Measurements from ENCODE around the gene IL1R2. TPM values are rescaled to one million over a fixed set of nuclear protein-coding genes. Genes with fewer than 3 reads are reported as not detected.

IL1R2 gene
- total and polyA plus RNA-seq, 2 donors (not counting 1 experiment from before 2014, with no cell fraction given), result 0.17 to 0.20 TPM

- H3K27me3 ChIP-seq (ENCODE audit: control insufficient read depth, insufficient read depth, low read length), result no peaks in the 10 kb centered on the region
- no peaks in the 10 kb centered on the region for H3K4me1 ChIP-seq (ENCODE audit: control insufficient read depth, extremely low read depth, insufficient read depth, low read length)
- no peak overlapping the region for H3K4me3 ChIP-seq (replicated peaks in 1 of 4; ENCODE audit: control extremely low read depth in 1 of 4, insufficient read depth in 1 of 4, low read depth in 3 of 4, low read length in 4 of 4)
- no peaks in the 10 kb centered on the region for H3K79me2 ChIP-seq (ENCODE audit: control insufficient read depth, insufficient read depth, low read length)
- H4K20me1 ChIP-seq (ENCODE audit: control insufficient read depth, extremely low read depth, insufficient read depth, low read length), result no peaks in the 10 kb centered on the region
- H3K27ac ChIP-seq (ENCODE audit: insufficient read depth, low read length), result no peak overlapping the region
- no peak overlapping the region for H2AFZ ChIP-seq (ENCODE audit: low read length)
- H3K9me3 ChIP-seq (ENCODE audit: control insufficient read depth, insufficient read depth, low read depth, low read length), result no peaks in the 10 kb centered on the region
- TF ChIP-seq EZH2 (IDR thresholded peaks at IDR 0.05; ENCODE audit: low read length, missing control alignments) (no peak), CTCF (conservative IDR thresholded peaks at IDR 0.05 in 1 of 2, IDR thresholded peaks at IDR 0.05 in 1 of 2; ENCODE audit: low read depth in 1 of 2, low read length in 2 of 2) (no peak)
- no peak overlapping the region for H3K4me2 ChIP-seq (ENCODE audit: extremely low read depth, insufficient read depth, low read length)
- H3K36me3 ChIP-seq (ENCODE audit: control insufficient read depth, insufficient read depth, low read length), result no peaks in the 10 kb centered on the region
- H3K9ac ChIP-seq (ENCODE audit: insufficient read depth, low read length), result no peak overlapping the region
- DNase-seq (ENCODE audit: low read depth in 2 of 2), result no peak
These were observed 24.7 kb downstream of the IL1R2 start for GRCh38 chr2:102016399-102016955.

- no peaks in the 10 kb centered on the region for H3K36me3 ChIP-seq (ENCODE audit: control insufficient read depth, insufficient read depth, low read length)
- no peak overlapping the region for H3K27ac ChIP-seq (ENCODE audit: insufficient read depth, low read length)
- peaks cover 2% of the 10 kb centered on the region for H3K4me1 ChIP-seq (ENCODE audit: control insufficient read depth, extremely low read depth, insufficient read depth, low read length)
- no peaks in the 10 kb centered on the region for H4K20me1 ChIP-seq (ENCODE audit: control insufficient read depth, extremely low read depth, insufficient read depth, low read length)
- TF ChIP-seq CTCF (conservative IDR thresholded peaks at IDR 0.05 in 1 of 2, IDR thresholded peaks at IDR 0.05 in 1 of 2; ENCODE audit: low read depth in 1 of 2, low read length in 2 of 2) (no peak), EZH2 (IDR thresholded peaks at IDR 0.05; ENCODE audit: low read length, missing control alignments) (no peak)
- H3K27me3 ChIP-seq (ENCODE audit: control insufficient read depth, insufficient read depth, low read length), result no peaks in the 10 kb centered on the region
- H3K79me2 ChIP-seq (ENCODE audit: control insufficient read depth, insufficient read depth, low read length), result no peaks in the 10 kb centered on the region
- H2AFZ ChIP-seq (ENCODE audit: low read length), result no peak overlapping the region
- DNase-seq (ENCODE audit: low read depth in 2 of 2), result peak; percentile 36 to 72
- H3K9ac ChIP-seq (ENCODE audit: insufficient read depth, low read length), result no peak overlapping the region
- no peak overlapping the region for H3K4me2 ChIP-seq (ENCODE audit: extremely low read depth, insufficient read depth, low read length)
- no peak overlapping the region for H3K4me3 ChIP-seq (replicated peaks in 1 of 4; ENCODE audit: control extremely low read depth in 1 of 4, insufficient read depth in 1 of 4, low read depth in 3 of 4, low read length in 4 of 4)
- no peaks in the 10 kb centered on the region for H3K9me3 ChIP-seq (ENCODE audit: control insufficient read depth, insufficient read depth, low read depth, low read length)
These were observed 27.2 kb downstream of the IL1R2 start for GRCh38 chr2:102018823-102019445.

GRCh38 chr2:102020596-102021170 lies 28.9 kb downstream of the IL1R2 start:
- H3K9ac ChIP-seq (ENCODE audit: insufficient read depth, low read length), result no peak overlapping the region
- H3K4me1 ChIP-seq (ENCODE audit: control insufficient read depth, extremely low read depth, insufficient read depth, low read length), result peaks cover 2% of the 10 kb centered on the region
- no peaks in the 10 kb centered on the region for H3K9me3 ChIP-seq (ENCODE audit: control insufficient read depth, insufficient read depth, low read depth, low read length)
- no peaks in the 10 kb centered on the region for H3K27me3 ChIP-seq (ENCODE audit: control insufficient read depth, insufficient read depth, low read length)
- no peak overlapping the region for H3K4me3 ChIP-seq (replicated peaks in 1 of 4; ENCODE audit: control extremely low read depth in 1 of 4, insufficient read depth in 1 of 4, low read depth in 3 of 4, low read length in 4 of 4)
- peak; percentile 76 to 90 for DNase-seq (ENCODE audit: low read depth in 2 of 2)
- H2AFZ ChIP-seq (ENCODE audit: low read length), result no peak overlapping the region
- H4K20me1 ChIP-seq (ENCODE audit: control insufficient read depth, extremely low read depth, insufficient read depth, low read length), result no peaks in the 10 kb centered on the region
- no peak overlapping the region for H3K4me2 ChIP-seq (ENCODE audit: extremely low read depth, insufficient read depth, low read length)
- H3K36me3 ChIP-seq (ENCODE audit: control insufficient read depth, insufficient read depth, low read length), result no peaks in the 10 kb centered on the region
- no peaks in the 10 kb centered on the region for H3K79me2 ChIP-seq (ENCODE audit: control insufficient read depth, insufficient read depth, low read length)
- TF ChIP-seq CTCF (conservative IDR thresholded peaks at IDR 0.05 in 1 of 2, IDR thresholded peaks at IDR 0.05 in 1 of 2; ENCODE audit: low read depth in 1 of 2, low read length in 2 of 2) (peak; percentile 96 to 98), EZH2 (IDR thresholded peaks at IDR 0.05; ENCODE audit: low read length, missing control alignments) (no peak)
- H3K27ac ChIP-seq (ENCODE audit: insufficient read depth, low read length), result peak overlapping the region; percentile 55
